Pericardium fibroblast (primary cell): ENCODE measurements around the gene PIP5KL1. TPM values are rescaled to one million over a fixed set of nuclear protein-coding genes. Genes with fewer than 3 reads are reported as not detected.

Experiments used
- total RNA-seq: library from RNA; depleted of rRNA; stranded (reverse); fragments of >200 nt; gene quantifications from 2 replicates; pipeline ENCODE4 v1.2.3, GENCODE V29; 2015

PIP5KL1 gene, protein sequence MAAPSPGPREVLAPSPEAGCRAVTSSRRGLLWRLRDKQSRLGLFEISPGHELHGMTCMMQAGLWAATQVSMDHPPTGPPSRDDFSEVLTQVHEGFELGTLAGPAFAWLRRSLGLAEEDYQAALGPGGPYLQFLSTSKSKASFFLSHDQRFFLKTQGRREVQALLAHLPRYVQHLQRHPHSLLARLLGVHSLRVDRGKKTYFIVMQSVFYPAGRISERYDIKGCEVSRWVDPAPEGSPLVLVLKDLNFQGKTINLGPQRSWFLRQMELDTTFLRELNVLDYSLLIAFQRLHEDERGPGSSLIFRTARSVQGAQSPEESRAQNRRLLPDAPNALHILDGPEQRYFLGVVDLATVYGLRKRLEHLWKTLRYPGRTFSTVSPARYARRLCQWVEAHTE
- 7.9 and 8.9 TPM in 2 replicates for total RNA-seq

DNA sequence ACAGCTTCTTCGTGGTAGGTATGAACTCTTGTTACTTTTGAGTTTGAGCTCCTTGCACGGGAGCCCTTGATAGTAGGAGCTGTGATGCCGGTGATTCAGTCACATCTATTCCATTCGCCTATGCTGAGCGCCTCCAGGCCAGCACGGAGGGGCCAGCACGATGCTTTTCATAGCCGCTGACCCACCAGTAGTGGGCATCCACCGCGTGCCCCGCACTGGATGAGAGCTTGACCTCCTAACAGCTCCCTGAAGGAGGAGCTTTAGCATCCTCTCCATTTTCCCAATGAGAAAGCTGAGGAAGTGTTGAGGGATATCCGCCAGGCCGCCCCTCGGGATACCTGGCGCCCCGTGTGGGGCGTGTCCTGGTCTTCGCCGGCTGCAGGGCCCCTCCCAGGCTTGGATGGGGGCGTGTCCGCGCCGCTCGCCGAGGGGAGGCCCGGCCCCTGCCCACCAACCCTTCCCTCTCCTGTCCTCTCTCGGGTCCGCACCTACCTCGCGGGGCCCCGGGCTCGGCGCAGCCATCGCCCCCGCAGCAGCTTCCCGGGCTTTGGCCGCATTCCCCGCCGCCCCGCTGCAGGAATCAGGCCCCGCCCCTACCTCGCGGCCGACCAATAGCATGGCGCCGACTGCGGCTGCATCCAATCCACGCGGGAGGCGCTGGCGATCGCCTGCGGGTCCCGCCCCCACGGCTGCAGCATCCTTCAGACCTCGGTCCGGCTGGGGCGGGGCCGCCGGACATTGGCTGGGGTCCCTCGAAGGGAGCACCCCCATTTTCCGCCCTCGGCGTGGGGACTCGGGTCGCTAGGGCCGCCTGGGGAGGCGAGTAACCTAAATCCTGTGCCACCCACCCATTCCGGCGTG lies at the start of gene PIP5KL1:
Gene PIP5KL1 (minus strand): TSS at position 547 of the 861 bp plus-strand sequence. CDS start 25 bp downstream, at position 522.

DNA sequence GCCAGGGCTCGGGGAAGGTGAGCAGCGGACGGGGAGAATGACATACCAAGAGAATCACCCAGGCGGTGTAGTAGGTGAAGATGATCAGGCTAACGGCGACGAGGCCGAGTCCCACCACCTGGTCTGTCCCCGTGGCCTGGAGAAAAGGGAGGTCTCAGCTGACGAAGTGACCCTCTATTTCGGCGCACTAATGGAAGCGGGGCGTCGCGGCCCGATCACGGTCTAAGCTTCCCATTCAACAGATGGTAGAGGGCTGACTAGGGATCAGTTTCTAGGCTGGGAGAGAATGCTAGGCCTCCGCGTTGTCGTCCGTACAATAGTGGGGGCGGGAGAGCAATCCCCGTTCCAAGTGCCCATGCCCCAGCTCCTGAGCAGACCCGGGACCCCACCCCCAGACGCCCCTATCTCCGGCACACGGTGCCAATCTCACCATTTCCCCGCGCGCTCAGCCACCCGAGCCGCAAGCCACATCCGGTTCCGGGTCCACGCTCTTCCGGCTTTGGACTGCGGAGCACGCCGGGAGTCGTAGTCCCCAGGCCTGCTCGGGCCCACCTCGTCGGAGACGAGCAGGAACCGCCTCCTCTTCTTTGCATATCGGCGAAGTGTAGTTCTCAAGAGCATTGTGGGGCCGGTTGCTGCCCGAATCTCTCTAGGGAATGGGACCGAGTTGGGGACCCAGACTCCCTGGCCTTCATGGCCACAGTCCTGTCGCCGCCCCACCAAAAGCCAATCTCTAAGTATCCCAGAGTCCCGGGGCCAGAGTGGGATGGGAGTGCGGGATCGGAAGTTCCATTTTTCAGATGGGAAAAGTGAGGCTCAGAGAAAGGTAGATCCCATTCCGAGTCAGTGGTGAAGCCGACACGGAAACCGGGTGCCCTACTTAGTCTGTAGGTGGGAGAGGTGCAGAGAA lies 7.1 kb upstream of the PIP5KL1 start, which contains the start of gene DPM2:
Gene DPM2 (minus strand): TSS at position 467 of the 910 bp plus-strand sequence. CDS start 34 bp downstream, at position 433.

DNA sequence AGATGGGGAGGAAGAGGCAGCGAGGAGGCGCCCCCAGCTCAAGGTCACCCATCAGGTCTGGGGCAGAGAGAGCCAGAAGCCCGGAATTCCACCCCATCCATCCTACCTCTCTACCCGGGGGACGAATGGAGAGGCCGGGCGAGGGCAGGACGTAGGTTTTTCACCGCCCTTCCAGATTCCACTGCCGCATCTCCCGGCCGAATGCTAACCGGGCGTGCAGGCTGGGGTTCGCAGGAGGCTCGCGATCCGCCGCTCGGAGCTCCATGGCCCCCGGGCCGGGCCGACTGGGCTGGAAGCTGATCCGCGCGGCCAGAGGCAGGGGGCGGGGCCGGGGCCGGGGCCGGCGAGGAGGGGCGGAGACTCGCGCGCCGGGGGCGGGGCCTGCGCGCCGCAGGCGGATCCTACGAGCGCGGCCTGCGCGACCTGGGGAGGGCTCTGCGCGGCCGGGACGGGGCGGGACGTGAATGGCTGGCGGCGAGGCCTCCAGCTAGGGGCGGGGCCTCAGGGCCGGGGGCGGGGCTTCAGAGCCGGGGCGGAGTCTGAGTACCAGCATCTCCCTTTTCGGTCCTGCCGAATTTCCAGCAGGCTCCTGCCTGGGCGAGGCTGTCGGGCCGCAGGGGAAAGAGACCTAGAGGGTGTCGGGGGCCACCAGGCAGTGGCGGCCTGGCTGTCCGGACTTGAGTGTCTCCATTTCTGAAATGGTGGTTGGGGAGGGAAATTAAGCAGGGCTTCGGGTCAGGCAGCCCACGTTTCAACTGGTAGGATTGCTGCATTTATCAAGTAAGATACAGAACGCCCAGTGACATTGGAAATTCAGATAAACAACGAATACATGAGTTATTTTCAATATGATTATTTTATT lies 13.6 kb downstream of the PIP5KL1 start, which contains the start of gene ST6GALNAC4:
Gene ST6GALNAC4 (minus strand): TSS at position 322 of the 862 bp plus-strand sequence. CDS start 622 bp downstream, outside the sequence.

DNA sequence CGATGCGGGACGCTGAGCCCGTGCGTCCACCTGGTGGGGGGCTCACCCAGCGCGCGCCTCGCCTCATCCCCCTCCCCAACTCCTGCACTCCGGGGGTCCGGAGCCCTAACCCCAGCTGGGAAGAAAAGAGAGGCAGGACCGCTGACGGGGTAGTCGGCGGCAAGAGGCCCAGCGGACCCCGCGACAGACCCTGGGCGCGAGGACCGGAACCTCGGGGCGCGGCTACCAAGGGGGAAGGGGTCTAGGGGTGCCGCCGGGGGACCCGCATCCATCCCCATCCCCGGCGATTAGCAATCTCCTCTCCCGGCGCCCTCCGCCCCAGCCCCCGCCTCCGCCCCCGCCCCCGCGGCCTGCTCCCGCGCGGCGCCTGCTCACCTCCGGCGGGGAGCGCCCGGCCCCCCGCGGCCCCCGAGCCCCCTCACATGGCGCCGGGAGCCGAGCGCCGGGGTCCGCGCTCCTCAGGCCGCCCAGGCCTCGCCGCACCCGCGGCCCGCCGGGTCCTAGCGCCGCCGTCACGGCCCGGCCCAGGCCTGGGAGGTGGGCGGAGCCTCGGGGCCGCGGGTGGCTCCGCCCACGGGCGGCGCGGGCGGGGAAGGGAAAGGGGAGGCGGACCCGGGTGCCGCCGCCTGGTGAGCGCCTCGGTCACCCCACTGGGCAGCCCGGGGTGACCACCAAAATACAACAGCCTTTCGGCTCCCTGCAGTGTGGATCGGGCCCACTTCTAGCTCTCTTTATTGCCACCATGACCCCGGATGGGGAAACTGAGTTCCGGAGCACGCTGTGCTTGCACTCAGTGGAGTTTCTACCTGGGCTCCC lies 31.2 kb downstream of the PIP5KL1 start, which contains the start of gene ST6GALNAC6:
Gene ST6GALNAC6 (minus strand): TSS at position 476 of the 816 bp plus-strand sequence. CDS start 1,622 bp downstream, outside the sequence.

DNA sequence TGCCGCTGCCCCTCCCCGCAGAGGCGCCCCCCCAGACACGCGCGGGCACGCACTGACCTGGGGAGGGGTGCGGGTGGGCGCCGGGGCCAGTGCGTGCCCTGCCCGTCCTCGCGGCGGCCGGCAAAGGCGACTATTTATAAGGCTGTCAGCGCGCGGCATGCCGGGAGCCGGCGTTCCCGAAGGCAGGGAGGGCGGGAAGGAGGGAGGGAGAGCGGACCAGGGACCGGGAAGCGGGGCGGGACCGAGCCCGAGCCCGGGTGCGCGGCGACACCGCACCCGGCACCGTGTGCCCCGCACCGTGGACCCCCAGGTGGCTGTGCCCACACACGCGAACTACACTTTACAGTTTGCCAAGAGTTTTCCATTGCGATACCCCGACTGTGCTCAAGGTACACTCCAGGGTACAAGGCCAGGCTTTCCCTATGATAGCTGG lies 53.0 kb downstream of the PIP5KL1 start, which contains the start of gene AK1:
Gene AK1 (minus strand): TSS at position 110 of the 433 bp plus-strand sequence. CDS start 3,058 bp downstream, outside the sequence.

Other genes starting within 250 kb of the PIP5KL1 start
- gene CFAP157, start 223.8 kb downstream of the PIP5KL1 start, total RNA-seq = 0.51 TPM in 1 of 2 replicates, not detected in the other
- 12.0 and 22.5 TPM in 2 replicates for gene PTRH1, start 215.1 kb downstream of the PIP5KL1 start, total RNA-seq
- not detected in 2 replicates for gene TTC16, start 214.7 kb downstream of the PIP5KL1 start, total RNA-seq
- gene TOR2A, start 195.5 kb downstream of the PIP5KL1 start, total RNA-seq = 13.4 and 19.6 TPM in 2 replicates
- gene SH2D3C, start 152.1 kb downstream of the PIP5KL1 start, total RNA-seq = 0.23 and 0.94 TPM in 2 replicates
- 19.6 and 46.1 TPM in 2 replicates for gene CDK9, start 144.7 kb downstream of the PIP5KL1 start, total RNA-seq
- 55.2 and 63.8 TPM in 2 replicates for gene FPGS, start 127.9 kb downstream of the PIP5KL1 start, total RNA-seq
- 74.1 and 186 TPM in 2 replicates for gene ENG, start 76.1 kb downstream of the PIP5KL1 start, total RNA-seq
- 46.2 and 90.9 TPM in 2 replicates for gene AK1, start 53.1 kb downstream of the PIP5KL1 start, total RNA-seq
- 83.8 and 100 TPM in 2 replicates for gene ST6GALNAC6, start 31.2 kb downstream of the PIP5KL1 start, total RNA-seq
- 47.5 and 59.7 TPM in 2 replicates for gene ST6GALNAC4, start 13.7 kb downstream of the PIP5KL1 start, total RNA-seq
- 15.5 and 21.0 TPM in 2 replicates for gene DPM2, start 7.1 kb upstream of the PIP5KL1 start, total RNA-seq
- gene EEIG1, start 50.2 kb upstream of the PIP5KL1 start, total RNA-seq = 12.5 and 14.1 TPM in 2 replicates
- 8.7 and 10.9 TPM in 2 replicates for gene NAIF1, start 136.5 kb upstream of the PIP5KL1 start, total RNA-seq
- gene SLC25A25, start 137.5 kb upstream of the PIP5KL1 start, total RNA-seq = 13.7 and 16.2 TPM in 2 replicates
- gene PTGES2, start 197.0 kb upstream of the PIP5KL1 start, total RNA-seq = 55.7 and 63.9 TPM in 2 replicates
- gene LCN2, start 218.7 kb upstream of the PIP5KL1 start, total RNA-seq = 0.23 TPM in 1 of 2 replicates, not detected in the other
- gene BBLN, start 229.5 kb upstream of the PIP5KL1 start, total RNA-seq = 251 and 261 TPM in 2 replicates